ENCODE measurements around the gene TXN2. TPM values are rescaled to one million over a fixed set of nuclear protein-coding genes. Genes with fewer than 3 reads are reported as not detected.

Gene TXN2, protein sequence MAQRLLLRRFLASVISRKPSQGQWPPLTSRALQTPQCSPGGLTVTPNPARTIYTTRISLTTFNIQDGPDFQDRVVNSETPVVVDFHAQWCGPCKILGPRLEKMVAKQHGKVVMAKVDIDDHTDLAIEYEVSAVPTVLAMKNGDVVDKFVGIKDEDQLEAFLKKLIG
- total RNA-seq = 142 and 148 TPM in 2 replicates

DNA sequence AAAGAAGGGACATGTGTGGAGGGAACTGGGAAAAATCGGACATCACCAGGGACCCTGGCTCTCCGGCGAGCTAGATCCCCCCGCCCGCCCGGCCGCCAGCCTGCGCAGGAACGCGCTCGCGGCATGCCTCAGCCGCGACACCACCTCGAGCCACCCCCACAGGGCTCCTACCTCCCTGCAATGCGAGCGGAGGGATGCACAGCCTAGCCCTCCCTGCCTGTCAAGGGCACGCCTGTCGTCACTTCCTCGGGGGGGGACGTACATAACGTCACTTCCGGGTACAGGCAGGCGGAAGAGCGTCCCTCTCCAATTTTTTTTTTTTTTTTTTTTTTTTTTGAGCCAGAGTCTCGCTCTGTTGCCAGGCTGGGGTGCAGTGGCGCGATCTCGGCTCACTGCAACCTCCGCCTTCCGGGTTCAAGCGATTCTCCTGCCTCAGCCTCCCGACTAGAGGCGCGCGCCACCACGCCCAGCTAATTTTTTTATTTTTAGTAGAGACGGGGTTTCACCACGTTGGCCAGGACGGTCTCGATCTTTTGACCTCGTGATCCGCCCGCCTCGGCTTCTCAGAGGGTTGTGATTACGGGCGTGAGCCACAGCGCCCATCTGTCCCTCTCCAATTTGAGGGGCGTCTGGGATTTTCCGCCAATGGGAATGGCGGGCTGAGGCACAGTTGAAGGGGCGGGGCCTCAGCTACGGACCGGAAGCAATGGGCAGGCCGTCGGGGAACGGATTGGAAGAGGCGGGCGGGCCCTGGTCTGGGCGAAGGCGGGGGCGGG is at the start of gene TXN2:
TSS of gene TXN2 (minus strand) at position 248 of the 776 bp plus-strand sequence. CDS start 803 bp downstream, outside the sequence.

DNA sequence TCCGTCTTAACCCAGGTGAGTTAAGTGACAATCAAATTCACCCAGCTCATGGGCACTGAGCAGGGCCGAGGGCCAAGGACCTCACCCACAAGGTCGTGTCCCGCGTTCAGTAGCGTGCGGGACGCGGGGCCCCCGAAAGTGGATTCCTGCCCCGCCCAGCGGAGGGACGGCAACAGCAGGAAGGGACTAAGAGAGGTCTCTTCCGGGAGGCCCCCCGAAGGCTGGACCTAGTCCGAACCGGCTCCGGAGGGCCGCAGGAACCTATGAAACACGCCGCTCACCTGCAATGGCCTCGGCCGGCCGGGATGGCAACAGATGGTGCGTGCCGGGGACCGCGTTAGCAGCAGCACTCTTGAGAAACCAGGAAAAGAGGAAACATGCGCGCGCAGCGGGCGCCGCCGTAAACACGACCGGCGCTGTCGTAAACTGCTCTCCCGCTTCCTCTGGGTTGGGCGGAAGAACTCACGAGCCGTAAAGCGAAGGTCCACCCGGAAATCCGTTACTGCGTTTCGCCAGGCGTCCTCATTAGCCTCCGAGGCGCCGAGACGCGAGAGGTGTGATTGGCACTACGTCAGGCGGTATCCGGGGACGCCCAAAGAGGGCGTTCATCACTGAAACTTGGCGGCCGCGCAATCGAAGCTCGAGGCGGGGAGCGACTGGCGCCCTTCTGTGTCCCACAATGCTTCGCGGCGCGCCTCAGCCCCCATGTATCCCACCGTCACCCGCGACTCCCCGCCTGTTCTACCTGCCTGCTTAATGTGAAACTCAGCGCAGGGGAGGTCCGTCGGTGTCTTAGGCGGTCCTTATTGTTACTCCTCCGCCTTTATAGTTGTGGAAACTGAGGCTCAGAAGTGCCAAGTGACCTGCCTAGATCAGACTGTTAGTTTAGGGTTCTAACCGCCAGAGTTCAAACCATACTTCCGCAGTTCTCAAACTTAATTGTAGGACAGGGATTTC is 47.6 kb upstream of the TXN2 start, which contains the start of gene EIF3D:
TSS of gene EIF3D (minus strand) at position 372 of the 957 bp plus-strand sequence. CDS start 3,045 bp downstream, outside the sequence.

DNA sequence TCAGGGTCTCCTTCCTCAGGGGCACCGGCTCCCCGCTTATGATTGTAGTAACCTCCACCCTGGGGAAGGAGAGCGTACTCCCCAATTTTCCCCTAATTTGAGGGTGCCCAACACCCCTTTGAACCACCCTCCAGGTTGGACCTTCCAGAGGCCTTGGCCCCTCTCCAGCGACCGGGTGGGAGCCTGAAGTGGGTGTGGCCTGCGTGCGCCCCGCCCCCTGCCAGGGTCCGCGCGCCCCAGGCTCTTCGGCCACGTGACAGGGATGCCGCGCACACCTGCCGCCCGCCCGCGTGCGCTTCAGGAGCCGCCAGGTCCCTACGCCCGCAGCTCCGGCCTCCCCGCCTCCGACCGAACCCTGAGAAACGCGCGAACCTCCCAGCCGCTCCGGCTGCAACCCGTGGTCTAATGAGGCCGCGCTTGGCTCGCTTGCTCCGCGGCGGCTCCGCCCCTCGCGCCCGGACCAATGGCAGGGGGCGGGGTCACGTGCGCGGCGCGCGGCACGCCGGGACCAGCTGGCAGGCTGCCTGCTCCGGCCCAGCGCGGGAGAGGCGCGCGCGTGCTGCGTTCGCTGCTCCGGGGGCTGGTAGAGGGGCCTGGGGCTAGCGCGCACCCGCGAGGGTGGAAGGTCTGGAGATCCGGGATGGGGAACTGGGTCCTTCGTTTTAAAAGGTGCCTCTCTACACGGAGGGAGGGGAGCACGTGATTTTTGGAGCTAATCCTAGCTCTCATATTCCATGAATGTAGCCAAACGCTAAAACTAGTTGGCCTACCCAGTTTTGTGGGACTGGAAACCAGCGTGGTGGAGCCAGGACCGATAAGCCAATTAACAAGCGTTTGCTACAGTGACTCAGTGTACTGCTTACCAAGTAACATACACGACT is 25.4 kb upstream of the TXN2 start, which contains the start of gene FOXRED2:
TSS of gene FOXRED2 (minus strand) at position 404 of the 881 bp plus-strand sequence. CDS start 618 bp downstream, outside the sequence.

Other genes with a start within 250 kb of the TXN2 start
- 53.9 and 56.0 TPM in 2 replicates for gene APOL2, start 242.1 kb downstream of the TXN2 start, total RNA-seq
- 13.5 and 22.2 TPM in 2 replicates for gene APOL1, start 228.5 kb downstream of the TXN2 start, total RNA-seq
- 505 and 552 TPM in 2 replicates for gene MYH9, start 93.7 kb downstream of the TXN2 start, total RNA-seq
- gene FOXRED2, start 25.4 kb upstream of the TXN2 start, total RNA-seq = 5.0 and 5.2 TPM in 2 replicates
- gene EIF3D, start 47.5 kb upstream of the TXN2 start, total RNA-seq = 422 and 492 TPM in 2 replicates
- not detected in 2 replicates for gene CACNG2, start 222.1 kb upstream of the TXN2 start, total RNA-seq